Epithelial cell of umbilical artery (primary cell): ENCODE results near the gene TMEM174. TPM values are rescaled to one million over a fixed set of nuclear protein-coding genes. Genes with fewer than 3 reads are reported as not detected.

Experiments used
- total RNA-seq: library from RNA; depleted of rRNA; stranded (reverse); fragments of >200 nt; gene quantifications from 2 replicates; pipeline ENCODE4 v1.2.3, GENCODE V29; 2014

Gene TMEM174, protein sequence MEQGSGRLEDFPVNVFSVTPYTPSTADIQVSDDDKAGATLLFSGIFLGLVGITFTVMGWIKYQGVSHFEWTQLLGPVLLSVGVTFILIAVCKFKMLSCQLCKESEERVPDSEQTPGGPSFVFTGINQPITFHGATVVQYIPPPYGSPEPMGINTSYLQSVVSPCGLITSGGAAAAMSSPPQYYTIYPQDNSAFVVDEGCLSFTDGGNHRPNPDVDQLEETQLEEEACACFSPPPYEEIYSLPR
- not detected in 2 replicates for total RNA-seq

GRCh38 chr5:73172951-73173350 lies at the start of gene TMEM174:
Gene TMEM174 (plus strand): TSS chr5:73173193. CDS start chr5:73173244, 51 bp downstream.

Other genes starting within 250 kb of the TMEM174 start
- 9.1 and 12.0 TPM in 2 replicates for gene FCHO2, start 217.2 kb upstream of the TMEM174 start, total RNA-seq
- 12.3 and 16.9 TPM in 2 replicates for gene TMEM171, start 52.6 kb upstream of the TMEM174 start, total RNA-seq